K562 (cell line): Measurements from ENCODE around the gene SYNPO. TPM values are rescaled to one million over a fixed set of nuclear protein-coding genes. Genes with fewer than 3 reads are reported as not detected.

Experiments
- CBFA2T3 ChIP-seq: fragments of 450-650 bp; IDR thresholded peaks from 2 replicates; pipeline ENCODE4 v1.6.1; 2017
- CTBP1 ChIP-seq: fragments of 450-650 bp; IDR thresholded peaks from 2 replicates; pipeline ENCODE4 v1.6.1; 2016; ENCODE audit warnings: borderline replicate concordance
- HDAC1 ChIP-seq, 2 experiments: fragments of 450-650 bp; IDR thresholded peaks; 2 replicates each; pipeline ENCODE4 v1.6.1; 2016 to 2017; ENCODE audit warnings: inconsistent platforms in 1 of 2, mild to moderate bottlenecking in 1 of 2, moderate library complexity in 1 of 2
- HDAC2 ChIP-seq: fragments of 450-650 bp; IDR thresholded peaks from 2 replicates; pipeline ENCODE4 v1.6.1; 2016; ENCODE audit warnings: mild to moderate bottlenecking
- HEY1 ChIP-seq: fragments of 250-450 bp; sonication (Bioruptor Pico); IDR thresholded peaks from 2 replicates; pipeline ENCODE4 v1.5.0; 2020; ENCODE audit warnings: mild to moderate bottlenecking, moderate library complexity, borderline replicate concordance
- KHSRP ChIP-seq: fragments of 450-650 bp; IDR thresholded peaks from 2 replicates; pipeline ENCODE4 v1.6.1; 2017
- KLF13 ChIP-seq: fragments of 450-650 bp; IDR thresholded peaks from 2 replicates; pipeline ENCODE4 v1.6.1; 2016; ENCODE audit warnings: missing genetic modification characterization, low read depth, mild to moderate bottlenecking, missing compliant biosample characterization, moderate library complexity, borderline replicate concordance
- NCOA6 ChIP-seq: fragments of 450-650 bp; IDR thresholded peaks from 2 replicates; pipeline ENCODE4 v1.6.1; 2017; ENCODE audit warnings: mild to moderate bottlenecking
- RAD21 ChIP-seq, 2 experiments: fragments of 250-450 bp in 1 of 2; fragments of 450-650 bp in 1 of 2; sonication (Bioruptor Pico) in 1 of 2; formaldehyde crosslinking in 1 of 2; IDR thresholded peaks in 1 of 2; conservative IDR thresholded peaks in 1 of 2; 2 replicates each; pipeline versions ENCODE4 v1.4.0 to v1.8.0; 2020 to 2022; ENCODE audit warnings: mild to moderate bottlenecking in 2 of 2, moderate library complexity in 1 of 2
- SPI1 ChIP-seq: IDR thresholded peaks from 2 replicates; pipeline ENCODE4 v1.6.1; 2011; ENCODE audit warnings: low read depth, low read length, control low read depth, borderline replicate concordance
- TAF15 ChIP-seq: fragments of 200-400 bp; formaldehyde crosslinking; IDR thresholded peaks from 2 replicates; pipeline ENCODE4 v1.6.1; 2017; ENCODE audit warnings: mild to moderate bottlenecking, low read depth, low read length, moderate library complexity
- TRIM24 ChIP-seq, 2 experiments: fragments of 450-650 bp; IDR thresholded peaks; 2 replicates each; pipeline ENCODE4 v1.6.1; 2016
- XRCC3 ChIP-seq: fragments of 450-650 bp; IDR thresholded peaks from 2 replicates; pipeline ENCODE4 v1.6.1; 2017; ENCODE audit warnings: mild to moderate bottlenecking, moderate library complexity
- ZNF121 ChIP-seq: sonication (generic); formaldehyde crosslinking; conservative IDR thresholded peaks from 2 replicates; pipeline ENCODE4 v1.8.0; 2022; ENCODE audit warnings: missing genetic modification reagents
- ZNF583 ChIP-seq: fragments of 250-450 bp; sonication (Bioruptor Pico); IDR thresholded peaks from 2 replicates; pipeline ENCODE4 v1.4.0; 2020
- polyA plus RNA-seq, 8 experiments: library from polyadenylated mRNA; depleted of rRNA in 4 of 8; stranded (reverse) in 5 of 8; unstranded in 3 of 8; fragments of >200 nt; fragmentation: Nextera tagmentation in 2 of 8; fragmentation: Illumina TruSeq in 1 of 8; extraction: Ambion mirVana in 2 of 8; extraction: Trizol in 1 of 8; gene quantifications; 2 replicates each; pipeline versions ENCODE4 v1.2.1 to v1.2.3, GENCODE V29; 2011 to 2014; ENCODE audit warnings: inconsistent platforms in 1 of 8, missing spikeins in 1 of 8
- total RNA-seq, 7 experiments: library from RNA; depleted of rRNA in 6 of 7; stranded (reverse); fragments of >200 nt in 6 of 7; fragmentation: Illumina TruSeq in 2 of 7; extraction: Trizol in 2 of 7; gene quantifications; 2 replicates each; pipeline versions ENCODE4 v1.2.1 to v1.2.3, GENCODE V29; 2011 to 2021; ENCODE audit warnings: low replicate concordance in 1 of 7
- TF ChIP-seq, protein P1 (sequence below): sonication (generic); formaldehyde crosslinking; IDR thresholded peaks from 2 replicates; pipeline ENCODE4 v1.8.1; 2023; ENCODE audit warnings: mild to moderate bottlenecking, missing genetic modification reagents
- TF ChIP-seq, protein P2 (sequence below): fragments of 450-650 bp; formaldehyde crosslinking; IDR thresholded peaks from 2 replicates; pipeline ENCODE4 v1.4.0; 2022; ENCODE audit warnings: missing genetic modification characterization
- TF ChIP-seq, protein P3 (sequence below): fragments of 250-450 bp; sonication (Bioruptor Pico); IDR thresholded peaks from 2 replicates; pipeline ENCODE4 v1.8.0; 2021; ENCODE audit warnings: mild to moderate bottlenecking, moderate library complexity
- TF ChIP-seq, protein P4 (sequence below), 2 experiments: fragments of 150-350 bp in 1 of 2; IDR thresholded peaks; 2 replicates each; pipeline ENCODE4 v1.6.1; 2012 to 2016; ENCODE audit warnings: low read depth in 2 of 2, low read length in 2 of 2, mild to moderate bottlenecking in 1 of 2, moderate library complexity in 1 of 2
- TF ChIP-seq, protein P5 (sequence below): fragments of 450-650 bp; formaldehyde crosslinking; IDR thresholded peaks from 2 replicates; pipeline ENCODE4 v1.4.0; 2020; ENCODE audit warnings: mild to moderate bottlenecking, mixed read lengths

The SYNPO gene
- total and polyA plus RNA-seq, 9 of the 15 experiments (the other 6 are each of a cell fraction or from before 2014, with no cell fraction given) = 0.01 to 0.31 (median 0.03) TPM; not detected in 4

DNA sequence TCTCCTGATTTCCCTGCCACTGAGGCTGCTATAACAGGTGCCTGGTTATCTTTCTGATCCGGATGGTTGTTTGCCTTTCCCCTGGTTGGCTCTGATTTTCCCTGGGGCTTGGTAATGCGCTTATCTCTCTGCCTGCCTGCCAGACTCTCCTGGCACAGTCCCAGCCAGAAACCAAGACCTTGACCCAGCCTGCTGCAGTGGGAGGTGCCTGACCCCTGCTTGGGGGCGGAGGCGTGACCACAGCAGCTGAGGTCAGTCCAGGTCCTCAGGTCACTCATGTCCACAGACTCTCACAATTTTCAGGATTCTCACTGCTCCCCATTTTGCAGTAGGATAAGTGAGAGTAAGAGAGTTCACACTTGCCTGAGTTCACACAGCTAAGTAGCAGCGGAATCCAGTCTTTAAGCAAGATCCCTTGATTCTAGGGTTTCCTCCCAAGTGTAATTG lies 24.4 kb upstream of the SYNPO start (continued):
- TF ChIP-seq KHSRP = no peak
- TF ChIP-seq, protein P1, sequence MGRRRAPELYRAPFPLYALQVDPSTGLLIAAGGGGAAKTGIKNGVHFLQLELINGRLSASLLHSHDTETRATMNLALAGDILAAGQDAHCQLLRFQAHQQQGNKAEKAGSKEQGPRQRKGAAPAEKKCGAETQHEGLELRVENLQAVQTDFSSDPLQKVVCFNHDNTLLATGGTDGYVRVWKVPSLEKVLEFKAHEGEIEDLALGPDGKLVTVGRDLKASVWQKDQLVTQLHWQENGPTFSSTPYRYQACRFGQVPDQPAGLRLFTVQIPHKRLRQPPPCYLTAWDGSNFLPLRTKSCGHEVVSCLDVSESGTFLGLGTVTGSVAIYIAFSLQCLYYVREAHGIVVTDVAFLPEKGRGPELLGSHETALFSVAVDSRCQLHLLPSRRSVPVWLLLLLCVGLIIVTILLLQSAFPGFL (CRISPR knock-in tag) = no peak
- TF ChIP-seq XRCC3 = no peak
- TF ChIP-seq CTBP1 = peak; percentile 18; the same call in 1 of the 2 replicates
- TF ChIP-seq, protein P2, sequence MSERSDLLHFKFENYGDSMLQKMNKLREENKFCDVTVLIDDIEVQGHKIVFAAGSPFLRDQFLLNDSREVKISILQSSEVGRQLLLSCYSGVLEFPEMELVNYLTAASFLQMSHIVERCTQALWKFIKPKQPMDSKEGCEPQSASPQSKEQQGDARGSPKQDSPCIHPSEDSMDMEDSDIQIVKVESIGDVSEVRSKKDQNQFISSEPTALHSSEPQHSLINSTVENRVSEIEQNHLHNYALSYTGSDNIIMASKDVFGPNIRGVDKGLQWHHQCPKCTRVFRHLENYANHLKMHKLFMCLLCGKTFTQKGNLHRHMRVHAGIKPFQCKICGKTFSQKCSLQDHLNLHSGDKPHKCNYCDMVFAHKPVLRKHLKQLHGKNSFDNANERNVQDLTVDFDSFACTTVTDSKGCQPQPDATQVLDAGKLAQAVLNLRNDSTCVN = no peak
- TF ChIP-seq SPI1 = no peak
- peak in 1 of 2 experiments; percentile 36; a peak in 1 of 4 replicates for TF ChIP-seq TRIM24 (IDR thresholded peaks at IDR 0.05)
- TF ChIP-seq, protein P3, sequence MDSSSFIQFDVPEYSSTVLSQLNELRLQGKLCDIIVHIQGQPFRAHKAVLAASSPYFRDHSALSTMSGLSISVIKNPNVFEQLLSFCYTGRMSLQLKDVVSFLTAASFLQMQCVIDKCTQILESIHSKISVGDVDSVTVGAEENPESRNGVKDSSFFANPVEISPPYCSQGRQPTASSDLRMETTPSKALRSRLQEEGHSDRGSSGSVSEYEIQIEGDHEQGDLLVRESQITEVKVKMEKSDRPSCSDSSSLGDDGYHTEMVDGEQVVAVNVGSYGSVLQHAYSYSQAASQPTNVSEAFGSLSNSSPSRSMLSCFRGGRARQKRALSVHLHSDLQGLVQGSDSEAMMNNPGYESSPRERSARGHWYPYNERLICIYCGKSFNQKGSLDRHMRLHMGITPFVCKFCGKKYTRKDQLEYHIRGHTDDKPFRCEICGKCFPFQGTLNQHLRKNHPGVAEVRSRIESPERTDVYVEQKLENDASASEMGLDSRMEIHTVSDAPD = 0 out of 2 replicates have a peak, but pooled peaks have one; percentile 16
- no peak for TF ChIP-seq RAD21 (CRISPR knock-in tag; conservative IDR thresholded peaks at IDR 0.05 in 1 of 2, IDR thresholded peaks at IDR 0.05 in 1 of 2)
- TF ChIP-seq KLF13 = no peak
- TF ChIP-seq, protein P4, sequence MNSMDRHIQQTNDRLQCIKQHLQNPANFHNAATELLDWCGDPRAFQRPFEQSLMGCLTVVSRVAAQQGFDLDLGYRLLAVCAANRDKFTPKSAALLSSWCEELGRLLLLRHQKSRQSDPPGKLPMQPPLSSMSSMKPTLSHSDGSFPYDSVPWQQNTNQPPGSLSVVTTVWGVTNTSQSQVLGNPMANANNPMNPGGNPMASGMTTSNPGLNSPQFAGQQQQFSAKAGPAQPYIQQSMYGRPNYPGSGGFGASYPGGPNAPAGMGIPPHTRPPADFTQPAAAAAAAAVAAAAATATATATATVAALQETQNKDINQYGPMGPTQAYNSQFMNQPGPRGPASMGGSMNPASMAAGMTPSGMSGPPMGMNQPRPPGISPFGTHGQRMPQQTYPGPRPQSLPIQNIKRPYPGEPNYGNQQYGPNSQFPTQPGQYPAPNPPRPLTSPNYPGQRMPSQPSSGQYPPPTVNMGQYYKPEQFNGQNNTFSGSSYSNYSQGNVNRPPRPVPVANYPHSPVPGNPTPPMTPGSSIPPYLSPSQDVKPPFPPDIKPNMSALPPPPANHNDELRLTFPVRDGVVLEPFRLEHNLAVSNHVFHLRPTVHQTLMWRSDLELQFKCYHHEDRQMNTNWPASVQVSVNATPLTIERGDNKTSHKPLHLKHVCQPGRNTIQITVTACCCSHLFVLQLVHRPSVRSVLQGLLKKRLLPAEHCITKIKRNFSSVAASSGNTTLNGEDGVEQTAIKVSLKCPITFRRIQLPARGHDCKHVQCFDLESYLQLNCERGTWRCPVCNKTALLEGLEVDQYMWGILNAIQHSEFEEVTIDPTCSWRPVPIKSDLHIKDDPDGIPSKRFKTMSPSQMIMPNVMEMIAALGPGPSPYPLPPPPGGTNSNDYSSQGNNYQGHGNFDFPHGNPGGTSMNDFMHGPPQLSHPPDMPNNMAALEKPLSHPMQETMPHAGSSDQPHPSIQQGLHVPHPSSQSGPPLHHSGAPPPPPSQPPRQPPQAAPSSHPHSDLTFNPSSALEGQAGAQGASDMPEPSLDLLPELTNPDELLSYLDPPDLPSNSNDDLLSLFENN (IDR thresholded peaks at IDR 0.05; ENCODE audit: low read depth in 2 of 2, low read length in 2 of 2) = 0 out of 4 replicates have a peak, but pooled peaks of 1 of the 2 experiments have one; percentile 24
- TF ChIP-seq HDAC2 = peak; percentile 69; the same call in 1 of the 2 replicates
- TF ChIP-seq TAF15 = no peak
- TF ChIP-seq ZNF583 = no peak
- TF ChIP-seq, protein P5, sequence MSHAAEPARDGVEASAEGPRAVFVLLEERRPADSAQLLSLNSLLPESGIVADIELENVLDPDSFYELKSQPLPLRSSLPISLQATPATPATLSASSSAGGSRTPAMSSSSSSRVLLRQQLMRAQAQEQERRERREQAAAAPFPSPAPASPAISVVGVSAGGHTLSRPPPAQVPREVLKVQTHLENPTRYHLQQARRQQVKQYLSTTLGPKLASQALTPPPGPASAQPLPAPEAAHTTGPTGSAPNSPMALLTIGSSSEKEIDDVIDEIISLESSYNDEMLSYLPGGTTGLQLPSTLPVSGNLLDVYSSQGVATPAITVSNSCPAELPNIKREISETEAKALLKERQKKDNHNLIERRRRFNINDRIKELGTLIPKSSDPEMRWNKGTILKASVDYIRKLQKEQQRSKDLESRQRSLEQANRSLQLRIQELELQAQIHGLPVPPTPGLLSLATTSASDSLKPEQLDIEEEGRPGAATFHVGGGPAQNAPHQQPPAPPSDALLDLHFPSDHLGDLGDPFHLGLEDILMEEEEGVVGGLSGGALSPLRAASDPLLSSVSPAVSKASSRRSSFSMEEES (CRISPR knock-in tag) = no peak
- no peak for TF ChIP-seq HEY1 (CRISPR knock-in tag)
- TF ChIP-seq NCOA6 = no peak
- TF ChIP-seq HDAC1 (IDR thresholded peaks at IDR 0.05) = peak in 1 of 2 experiments; percentile 81; a peak in 2 of 4 replicates
- peak; percentile 95 for TF ChIP-seq CBFA2T3
- no peak for TF ChIP-seq ZNF121
